Colon (tissue), 2 donors: ENCODE data around the gene WBP1.
"Not testable (repeated sequence)": the region's sequence is repeated elsewhere in the genome, so short reads cannot be mapped to it uniquely, and the experiment has no call there.

ENCODE experiments used
- FAIRE-seq: peaks from 2 replicates; lab custom pipeline; 2012; peaks lifted over from hg19 to GRCh38; lab: Jason Lieb, UNC
- donor health status: control.
- donor health status: control.

The WBP1 gene

GRCh38 chr2:74427551-74427950 is 30.7 kb upstream of the WBP1 start:
- no peak for FAIRE-seq

DNA sequence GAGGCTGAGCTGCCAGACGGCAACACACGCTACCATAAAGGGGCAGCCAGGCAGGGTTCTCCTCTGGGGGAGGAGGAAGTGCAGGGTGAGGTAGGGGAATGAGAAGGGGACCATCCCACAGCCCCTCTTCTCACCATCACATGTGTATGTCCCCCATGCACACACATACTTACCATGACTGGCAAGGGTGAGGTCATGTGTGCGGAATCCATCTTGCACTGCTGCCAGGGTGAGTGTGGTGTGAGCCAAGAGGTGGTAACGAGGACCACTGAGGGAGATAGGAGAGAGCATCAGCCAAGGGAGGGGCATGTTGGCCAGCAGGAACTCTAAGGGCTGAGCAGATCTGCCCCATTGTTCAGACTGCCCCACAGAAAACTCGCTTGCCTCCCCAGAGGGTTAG is 29.6 kb upstream of the WBP1 start:
- FAIRE-seq, result no peak

DNA sequence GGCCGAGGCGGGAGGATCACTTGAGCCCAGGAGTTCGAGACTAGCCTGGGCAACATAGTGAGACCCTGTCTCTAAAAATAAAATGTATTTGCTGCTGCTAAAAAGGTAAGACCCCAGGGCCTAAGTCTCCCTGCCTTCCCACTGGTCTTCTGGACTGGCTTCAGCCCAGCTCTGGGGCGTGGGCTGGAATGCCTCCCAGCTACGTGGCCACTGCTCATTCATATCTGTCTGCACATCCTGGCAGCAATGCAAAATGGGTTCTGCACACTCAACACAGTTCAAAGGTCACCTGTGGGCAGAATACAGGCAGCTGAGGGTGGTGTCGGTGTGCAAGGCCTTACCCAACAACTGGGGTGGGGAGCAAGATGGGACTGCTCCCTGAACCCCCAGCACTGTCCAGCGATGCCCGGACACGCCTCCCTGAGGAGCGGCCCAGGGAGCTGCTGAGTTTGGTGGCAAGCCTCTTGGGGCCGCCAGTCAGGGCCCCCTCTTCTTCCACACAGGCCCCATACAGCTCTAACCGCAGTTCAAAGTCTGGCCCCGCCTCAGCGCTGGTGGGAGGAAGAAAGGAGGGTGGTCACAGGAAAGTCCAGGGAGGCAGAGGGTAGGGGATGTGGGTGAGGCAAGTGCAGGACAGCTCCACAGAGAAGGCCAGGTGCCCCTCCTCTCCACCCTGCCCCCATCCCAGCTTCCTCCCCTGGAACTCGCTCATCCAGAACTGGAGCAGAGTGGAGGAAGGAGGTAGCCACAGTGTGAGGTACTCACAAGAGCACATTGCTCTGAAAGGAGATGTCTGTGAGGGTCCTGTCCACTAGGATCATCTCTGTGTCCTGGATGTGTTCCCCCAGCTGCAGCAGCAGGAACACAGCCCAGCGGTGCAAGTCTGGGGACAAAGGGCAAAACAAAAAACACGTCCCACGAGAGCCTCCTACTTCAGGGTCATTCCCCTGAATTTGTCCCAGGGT is 28.5 kb upstream of the WBP1 start:
- no peak for FAIRE-seq

DNA sequence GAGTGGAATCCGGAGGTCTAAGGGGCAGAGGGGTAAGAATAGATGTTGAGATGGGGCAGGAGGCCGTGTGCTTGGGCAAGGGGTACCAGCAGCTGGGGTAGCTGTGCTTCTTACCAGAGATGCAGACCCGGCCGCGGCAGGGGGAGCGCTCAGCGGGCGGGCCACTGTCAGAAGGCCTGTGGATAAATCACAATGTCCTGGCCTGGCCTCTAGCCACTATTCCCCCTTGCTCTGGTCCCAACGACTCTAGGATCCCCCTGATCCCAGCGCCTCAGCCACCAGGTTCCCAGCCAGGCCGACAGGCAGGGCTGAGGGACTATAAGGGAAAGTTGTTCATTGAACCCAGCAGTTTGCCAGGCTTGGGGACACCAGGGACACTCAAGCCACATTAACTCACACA is 27.7 kb upstream of the WBP1 start:
- FAIRE-seq, result no peak

DNA sequence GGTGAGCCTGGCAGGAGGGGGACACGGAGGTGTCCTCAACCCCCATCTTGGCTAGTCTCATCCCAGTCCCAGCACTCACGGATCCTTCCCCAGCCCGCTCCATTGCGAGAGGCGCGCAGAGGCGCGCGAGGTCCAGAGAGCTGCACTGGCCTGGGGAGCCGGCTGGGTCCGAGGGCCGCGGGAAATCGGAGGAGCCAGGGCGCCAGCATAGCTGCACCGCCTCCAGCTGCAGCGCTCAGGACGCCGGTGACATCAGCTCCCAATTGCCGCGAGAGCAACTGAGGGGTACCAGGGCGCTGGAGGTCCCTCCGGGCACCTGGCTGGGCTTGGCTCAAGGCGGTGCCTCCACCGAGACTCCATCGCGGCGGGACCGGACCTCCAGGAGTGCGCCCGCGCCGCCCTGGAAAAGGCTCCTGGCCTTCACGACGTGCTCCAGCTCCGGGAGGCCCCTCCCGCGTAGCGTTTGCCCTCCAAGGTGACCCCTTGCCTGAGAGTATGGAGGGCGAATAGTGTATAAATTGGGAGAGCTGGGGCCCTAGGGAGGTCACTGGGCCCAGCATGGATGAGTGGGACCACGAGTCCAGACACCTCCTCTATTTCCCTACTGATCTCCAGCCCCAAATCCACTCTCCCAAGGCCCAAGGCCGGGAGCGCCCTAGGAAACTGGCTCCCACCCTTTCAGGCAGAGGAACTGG is 22.0 kb upstream of the WBP1 start:
- no peak for FAIRE-seq

- FAIRE-seq, result no peak
Observed at GRCh38 chr2:74436848-74437695, 21.2 kb upstream of the WBP1 start.

DNA sequence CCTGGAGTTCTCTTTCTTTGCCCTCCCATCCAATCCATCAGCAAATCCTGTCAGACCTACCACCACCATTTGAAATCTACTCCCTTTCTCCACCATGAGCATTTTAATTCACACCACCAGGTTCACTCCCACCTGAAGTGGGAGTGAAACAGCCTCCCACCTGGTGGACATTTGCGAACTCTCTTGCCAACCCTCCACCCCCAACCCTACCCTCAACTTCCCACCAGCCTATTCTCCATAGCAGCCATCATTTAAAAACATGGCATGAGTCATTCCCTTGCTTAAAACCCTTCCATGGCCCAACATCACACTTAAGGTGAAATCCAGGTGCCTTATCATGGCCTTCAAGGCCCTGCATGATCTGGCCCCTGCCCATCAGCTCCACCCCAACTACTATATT is 20.0 kb upstream of the WBP1 start:
- FAIRE-seq, result no peak

DNA sequence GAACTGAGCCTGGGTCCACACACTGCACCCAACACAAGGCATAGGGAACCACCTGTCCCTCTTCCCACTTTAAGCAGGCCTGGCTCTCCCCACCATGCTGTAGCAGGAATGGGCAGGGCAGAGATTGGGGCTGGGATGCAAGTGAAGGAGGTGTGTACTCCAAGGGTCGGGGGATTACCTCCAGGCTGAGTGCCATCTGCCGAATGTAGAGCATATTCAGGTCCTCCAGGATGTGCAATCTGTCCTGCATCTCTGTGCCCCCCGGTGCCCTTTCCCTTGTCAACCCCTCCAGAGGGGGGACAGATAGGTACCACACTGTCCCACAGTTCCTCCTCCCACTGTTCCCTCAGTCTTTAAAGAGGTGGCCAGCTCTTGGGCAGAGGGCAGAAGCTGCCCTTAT is 18.9 kb upstream of the WBP1 start:
- FAIRE-seq, result no peak

GRCh38 chr2:74439803-74440377 is 18.3 kb upstream of the WBP1 start:
- FAIRE-seq, result no peak

DNA sequence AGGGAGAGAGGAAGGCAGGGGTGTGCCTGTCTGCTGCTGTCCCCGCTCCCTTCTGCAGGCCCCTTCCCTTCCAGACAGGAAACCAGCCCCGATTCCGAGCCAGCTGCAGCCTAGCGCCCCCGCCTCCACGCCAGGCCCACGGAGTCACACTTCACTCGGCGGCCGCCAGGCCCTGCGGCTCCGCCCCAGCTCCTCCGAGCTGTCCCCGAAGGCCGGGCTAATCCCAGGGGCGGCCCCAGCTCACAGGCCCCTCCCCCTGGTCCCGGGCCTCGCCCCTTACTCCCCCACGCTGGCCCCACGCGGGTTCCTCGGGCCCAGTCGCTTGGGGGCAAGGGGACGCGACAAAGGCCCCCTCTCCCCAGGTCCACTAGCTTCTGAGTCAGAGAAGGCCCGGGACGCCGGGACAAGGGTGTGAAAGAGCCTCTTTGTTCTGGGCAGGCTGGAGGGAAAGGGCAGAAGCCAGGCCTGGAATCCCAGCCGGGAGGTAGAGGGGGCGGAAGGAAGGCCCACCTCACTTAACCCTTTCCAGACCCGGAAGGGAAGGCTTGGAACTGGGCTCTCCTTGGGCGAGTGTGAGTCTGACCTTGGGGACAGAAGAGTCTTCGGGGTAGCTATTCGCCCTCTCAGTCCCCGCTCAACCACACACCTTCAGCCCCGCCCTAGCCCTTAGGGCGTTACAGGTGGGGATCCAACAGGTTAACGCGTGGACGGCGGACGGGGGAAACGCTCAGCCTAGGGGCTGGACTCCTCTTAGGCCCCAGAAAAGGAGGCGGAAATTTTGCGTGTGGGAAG is 17.7 kb upstream of the WBP1 start:
- FAIRE-seq, result no peak

DNA sequence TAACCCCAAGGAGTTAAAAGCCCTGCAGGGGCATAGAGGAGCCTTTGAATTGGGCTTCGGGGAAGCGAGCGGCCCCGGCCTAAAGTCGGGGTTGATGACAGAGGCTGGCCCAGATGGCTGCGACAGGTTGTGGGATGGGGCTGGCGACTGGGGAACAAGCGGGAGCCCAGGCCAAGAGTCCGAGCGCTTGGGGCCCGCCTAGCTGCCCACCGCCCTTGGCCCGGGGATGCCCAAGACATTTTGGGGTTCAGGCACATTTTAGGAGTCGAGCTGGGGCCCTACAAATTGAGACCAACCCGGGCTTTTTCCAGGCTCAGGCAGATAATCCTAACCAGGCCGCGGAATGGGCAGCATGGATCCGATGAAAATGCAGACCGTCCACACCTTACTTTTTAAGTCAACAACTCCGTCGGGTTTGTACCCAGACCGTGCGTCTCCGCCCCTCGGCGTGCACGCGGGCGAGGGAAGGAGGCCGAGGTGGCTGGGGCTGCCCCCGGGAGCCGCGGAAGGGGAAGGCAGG is 17.0 kb upstream of the WBP1 start:
- no peak for FAIRE-seq

GRCh38 chr2:74441690-74442482 is 16.4 kb upstream of the WBP1 start, which contains the start of gene RTKN:
RTKN (minus strand) TSS chr2:74441937; CDS start chr2:74441816, 121 bp downstream.
- no peak for FAIRE-seq

DNA sequence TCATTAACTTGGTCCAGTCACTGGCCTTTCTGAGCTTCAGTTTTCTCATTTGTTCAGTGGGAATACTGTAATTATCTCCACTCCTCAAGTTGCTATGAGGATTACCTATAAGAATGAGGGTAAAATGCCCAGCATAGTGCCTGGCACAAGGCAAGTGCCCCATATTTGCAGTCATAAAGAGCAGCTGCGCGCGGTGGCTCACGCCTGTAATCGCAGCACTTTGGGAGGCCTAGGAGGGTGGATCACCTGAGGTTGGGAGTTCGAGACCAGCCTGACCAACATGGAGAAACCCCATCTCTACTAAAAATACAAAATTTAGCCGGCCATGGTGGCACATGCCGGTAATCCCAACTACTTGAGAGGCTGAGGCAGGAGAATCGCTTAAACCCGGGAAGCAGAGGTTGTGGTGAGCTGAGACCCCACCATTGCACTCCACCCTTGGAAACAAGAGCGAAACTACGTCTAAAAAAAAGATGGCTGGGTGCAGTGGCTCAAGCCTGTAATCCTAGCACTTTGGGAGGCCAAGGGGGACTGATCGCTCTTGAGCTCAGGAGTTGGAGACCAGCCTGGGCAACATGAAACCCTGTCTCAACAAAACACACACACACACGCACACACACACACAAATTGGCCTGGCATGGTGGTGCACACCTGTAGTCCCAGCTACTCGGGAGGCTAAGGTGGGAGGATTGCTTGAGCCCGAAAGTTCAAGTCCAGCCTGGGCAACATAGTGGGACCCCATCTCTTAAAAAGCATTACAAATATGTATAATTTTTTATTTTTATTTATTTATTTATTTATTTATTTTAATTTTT is 15.5 kb upstream of the WBP1 start:
- FAIRE-seq, result not testable (repeated sequence)

GRCh38 chr2:74444498-74445318 is 13.5 kb upstream of the WBP1 start:
- no peak for FAIRE-seq

GRCh38 chr2:74447230-74447999 is 10.8 kb upstream of the WBP1 start:
- FAIRE-seq, result no peak

- FAIRE-seq, result no peak
Observed at GRCh38 chr2:74448771-74449170, 9.5 kb upstream of the WBP1 start.

GRCh38 chr2:74450570-74451190 is 7.6 kb upstream of the WBP1 start:
- no peak for FAIRE-seq
